ENCODE measurements around the gene MAP2K7. TPM values are rescaled to one million over a fixed set of nuclear protein-coding genes. Genes with fewer than 3 reads are reported as not detected.

The MAP2K7 gene
- total RNA-seq, 1 experiment from 2014 or later: 59.1 TPM

- no peak overlapping the region for H3K4me3 ChIP-seq (replicated peaks in 1 of 2; ENCODE audit: low read depth in 1 of 2, low read length in 2 of 2)
- H3K4me2 ChIP-seq (ENCODE audit: low read length): no peak overlapping the region
- no peaks in the 10 kb centered on the region for H4K20me1 ChIP-seq (ENCODE audit: insufficient read depth)
- H3K27ac ChIP-seq (ENCODE audit: low read depth, low read length): no peak overlapping the region
- ChIA-PET POLR2A (interaction anchor here (1.3 to 1.4 kb wide), 3 partner anchors 9 to 32 kb away, joined by 4 to 5 read pairs (median 4); partner anchors contain the start of gene LRRC8E), RAD21 (ENCODE audit: low non-redundant PET in 1 of 2, low total read pairs in 2 of 2, uncharacterized antibody in 2 of 2, unreplicated experiment in 2 of 2) (no interaction called here), CTCF (interaction anchor here (1.3 kb wide), 1 partner anchor 32 kb away, joined by 5 read pairs; no protein-coding TSS in a partner anchor)
- H3K9me3 ChIP-seq (ENCODE audit: control insufficient read depth in 1 of 2, insufficient read depth in 1 of 2, low read depth in 1 of 2, low read length in 2 of 2): no peaks in the 10 kb centered on the region
- no peak for ATAC-seq
- H3K9ac ChIP-seq (ENCODE audit: low read length): no peak overlapping the region
- H3K4me1 ChIP-seq (ENCODE audit: control insufficient read depth in 1 of 2, insufficient read depth in 2 of 2, low read length in 2 of 2): peaks cover 3 to 27% of the 10 kb centered on the region in 2 experiments; a peak in 2 of 4 replicates
- H3K79me2 ChIP-seq (ENCODE audit: insufficient read depth, low read length): peaks cover 30% of the 10 kb centered on the region
- H2AFZ ChIP-seq (ENCODE audit: low read depth, low read length, poor library complexity, severe bottlenecking): no peak overlapping the region
- intact Hi-C loops (cut with micrococcal nuclease): no loop called here
- no TSS peak for BruUV-seq (replicated peaks)
- DNase-seq (ENCODE audit: low read depth, low spot score): no peak
- H3K36me3 ChIP-seq (ENCODE audit: control insufficient read depth in 1 of 2, insufficient read depth in 2 of 2, low read length in 2 of 2): peaks cover 0 to 9% of the 10 kb centered on the region in 2 experiments; a peak in 2 of 4 replicates
- TF ChIP-seq ATF3 (IDR thresholded peaks at IDR 0.05) (no peak), TCF7L2 (IDR thresholded peaks at IDR 0.05; ENCODE audit: borderline replicate concordance, extremely low read depth, insufficient read depth, insufficient read length) (no peak), EZH2 (IDR thresholded peaks at IDR 0.05) (no peak), JUND (IDR thresholded peaks at IDR 0.05) (no peak), EGR1 (IDR thresholded peaks at IDR 0.05; ENCODE audit: low read depth) (no peak), POLR2AphosphoS5 (IDR thresholded peaks at IDR 0.05; ENCODE audit: low read depth, low read length) (no peak), REST (IDR thresholded peaks at IDR 0.05; ENCODE audit: low read depth) (no peak), SIN3A (IDR thresholded peaks at IDR 0.05; ENCODE audit: low read depth) (no peak), YY1 (IDR thresholded peaks at IDR 0.05; ENCODE audit: extremely low read depth, insufficient replicate concordance, low read depth, low read length) (no peak), POLR2A (IDR thresholded peaks at IDR 0.05; ENCODE audit: borderline replicate concordance, extremely low read depth, insufficient read depth, insufficient read length) (no peak), ELF1 (IDR thresholded peaks at IDR 0.05; ENCODE audit: borderline replicate concordance, low read depth) (no peak), SP1 (IDR thresholded peaks at IDR 0.05; ENCODE audit: low read depth) (no peak), FOSL1 (IDR thresholded peaks at IDR 0.05; ENCODE audit: low read depth) (no peak), MAX (IDR thresholded peaks at IDR 0.05) (no peak), CBX3 (IDR thresholded peaks at IDR 0.05; ENCODE audit: low read depth) (no peak), ZBTB33 (IDR thresholded peaks at IDR 0.05; ENCODE audit: extremely low read depth, insufficient replicate concordance, low read length) (no peak), RAD21 (IDR thresholded peaks at IDR 0.05; ENCODE audit: low read depth) (no peak), CTCF (IDR thresholded peaks at IDR 0.05 in 2 of 3, conservative IDR thresholded peaks at IDR 0.05 in 1 of 3; ENCODE audit: borderline replicate concordance in 1 of 3, insufficient read depth in 1 of 3, low read depth in 2 of 3, low read length in 2 of 3) (no peak), CEBPB (IDR thresholded peaks at IDR 0.05; ENCODE audit: low read depth) (no peak)
- H3K9me2 ChIP-seq (ENCODE audit: insufficient read depth): no peaks in the 10 kb centered on the region
- H3K27me3 ChIP-seq (ENCODE audit: insufficient read depth, low read length): no peaks in the 10 kb centered on the region
Measured at GRCh38 chr19:7900931-7901330, 2.7 kb upstream of the MAP2K7 start.

Data from HCT116 (cell line).